Tibial nerve (tissue), 4 donors: ENCODE data around the gene ABI3BP.

Experiments
- EP300 ChIP-seq, 2 donors: sonication (generic); formaldehyde crosslinking; IDR thresholded peaks; one replicate each; pipeline ENCODE4 v1.6.1; 2017; ENCODE audit warnings: antibody characterized with exemption in 2 of 2, mild to moderate bottlenecking in 1 of 2
- POLR2A ChIP-seq, 2 donors: fragments of 450-650 bp; IDR thresholded peaks; one replicate each; pipeline ENCODE4 v1.6.1; 2017; ENCODE audit warnings: antibody characterized with exemption in 2 of 2, mild to moderate bottlenecking in 2 of 2, moderate library complexity in 2 of 2
- TF ChIP-seq, protein P1 (sequence below), 5 experiments: fragments of 200-600 bp in 3 of 5; fragments of 450-650 bp in 2 of 5; sonication (generic) in 3 of 5; IDR thresholded peaks; one replicate each; pipeline ENCODE4 v1.5.1; 2016 to 2019; ENCODE audit warnings: antibody characterized with exemption in 5 of 5, mild to moderate bottlenecking in 3 of 5, moderate library complexity in 2 of 5

DNA sequence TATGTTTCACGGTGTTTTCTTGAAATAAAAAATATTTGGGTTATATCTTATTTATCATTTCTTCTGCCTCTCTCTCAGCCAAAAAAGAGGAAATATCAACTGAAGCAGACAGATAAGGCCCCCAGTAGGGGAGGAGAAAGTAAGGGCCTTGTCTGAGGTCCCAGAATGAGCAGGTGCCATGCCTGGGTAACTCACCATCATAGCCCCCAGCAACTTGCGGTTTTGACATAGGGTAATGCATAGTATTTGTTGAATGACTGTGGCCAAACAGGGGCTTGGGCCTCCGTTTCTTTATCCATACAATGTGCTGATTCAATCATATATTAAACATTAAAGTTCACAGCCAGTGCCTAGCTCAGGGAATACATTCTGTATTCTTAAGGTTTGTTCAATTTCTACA lies 119.6 kb downstream of the ABI3BP start:
- TF ChIP-seq, protein P1, sequence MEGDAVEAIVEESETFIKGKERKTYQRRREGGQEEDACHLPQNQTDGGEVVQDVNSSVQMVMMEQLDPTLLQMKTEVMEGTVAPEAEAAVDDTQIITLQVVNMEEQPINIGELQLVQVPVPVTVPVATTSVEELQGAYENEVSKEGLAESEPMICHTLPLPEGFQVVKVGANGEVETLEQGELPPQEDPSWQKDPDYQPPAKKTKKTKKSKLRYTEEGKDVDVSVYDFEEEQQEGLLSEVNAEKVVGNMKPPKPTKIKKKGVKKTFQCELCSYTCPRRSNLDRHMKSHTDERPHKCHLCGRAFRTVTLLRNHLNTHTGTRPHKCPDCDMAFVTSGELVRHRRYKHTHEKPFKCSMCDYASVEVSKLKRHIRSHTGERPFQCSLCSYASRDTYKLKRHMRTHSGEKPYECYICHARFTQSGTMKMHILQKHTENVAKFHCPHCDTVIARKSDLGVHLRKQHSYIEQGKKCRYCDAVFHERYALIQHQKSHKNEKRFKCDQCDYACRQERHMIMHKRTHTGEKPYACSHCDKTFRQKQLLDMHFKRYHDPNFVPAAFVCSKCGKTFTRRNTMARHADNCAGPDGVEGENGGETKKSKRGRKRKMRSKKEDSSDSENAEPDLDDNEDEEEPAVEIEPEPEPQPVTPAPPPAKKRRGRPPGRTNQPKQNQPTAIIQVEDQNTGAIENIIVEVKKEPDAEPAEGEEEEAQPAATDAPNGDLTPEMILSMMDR (IDR thresholded peaks at IDR 0.05), result no peak
- TF ChIP-seq EP300 (IDR thresholded peaks at IDR 0.05) (no peak), POLR2A (IDR thresholded peaks at IDR 0.05) (no peak)
